ENCODE results near the gene TNS4.

GRCh38 chr17:40538019-40538935, 36.9 kb upstream of the TNS4 start:
- TF ChIP-seq CTCF (IDR thresholded peaks at IDR 0.05; ENCODE audit: insufficient read depth, low read length) (no peak), POLR2AphosphoS5 (IDR thresholded peaks at IDR 0.05; ENCODE audit: low read depth) (no peak), GABPA (IDR thresholded peaks at IDR 0.05; ENCODE audit: low read depth) (no peak), SPI1 (IDR thresholded peaks at IDR 0.05; ENCODE audit: borderline replicate concordance, low read depth) (no peak), REST (IDR thresholded peaks at IDR 0.05; ENCODE audit: insufficient replicate concordance, low read depth) (no peak)

Measured in HL-60 (cell line).